Ascending aorta (tissue), 2 donors: ENCODE data around the gene IL17B. TPM values are rescaled to one million over a fixed set of nuclear protein-coding genes. Genes with fewer than 3 reads are reported as not detected.

Experiments used
- DNase-seq, 2 donors: peaks; one replicate each; pipeline ENCODE4 v3.0.0-alpha.2; 2019; ENCODE audit warnings: low spot score in 2 of 2
- H3K27ac ChIP-seq, 2 donors: fragments of 200-600 bp; sonication (generic); one replicate each; pipeline ENCODE4 v1.5.1; 2016 to 2017; ENCODE audit warnings: mild to moderate bottlenecking in 1 of 2
- H3K27me3 ChIP-seq: fragments of 200-600 bp; sonication (generic); one replicate; pipeline ENCODE4 v1.5.1; 2017
- H3K36me3 ChIP-seq, 2 donors: fragments of 200-600 bp; sonication (generic); one replicate each; pipeline ENCODE4 v1.5.1; 2016
- H3K4me1 ChIP-seq, 2 donors: fragments of 200-600 bp; sonication (generic); one replicate each; pipeline ENCODE4 v1.5.1; 2016 to 2017; ENCODE audit warnings: mild to moderate bottlenecking in 1 of 2
- H3K4me3 ChIP-seq, 2 donors: fragments of 200-600 bp; sonication (generic); one replicate each; pipeline ENCODE4 v1.5.1; 2016 to 2017; ENCODE audit warnings: mild to moderate bottlenecking in 1 of 2
- H3K9me3 ChIP-seq, 2 donors: fragments of 200-600 bp; sonication (generic); one replicate each; pipeline ENCODE4 v1.5.1; 2016
- intact Hi-C: fragments of 100-400 bp; cut with DNase I; formaldehyde crosslinking; loops from one replicate; pipeline ENCODE4 v1.15.1; 2023
- total RNA-seq: library from RNA; depleted of rRNA; stranded (reverse); fragments of >200 nt; gene quantifications from one replicate; pipeline ENCODE4 v1.1.0, GENCODE V29; 2016
- TF ChIP-seq, protein P1 (sequence below), 3 experiments: fragments of 200-600 bp in 2 of 3; fragments of 450-650 bp in 1 of 3; sonication (generic) in 2 of 3; IDR thresholded peaks; one replicate each; pipeline ENCODE4 v1.5.1; 2016 to 2019; ENCODE audit warnings: antibody characterized with exemption in 3 of 3, mild to moderate bottlenecking in 1 of 3, moderate library complexity in 1 of 3

IL17B gene
- total RNA-seq, 1 donor from 2014 or later, result 46.8 TPM

GRCh38 chr5:149404746-149405549, 25.9 kb upstream of the IL17B start:
- Histone ChIP-seq H3K9me3 (no peaks in the 10 kb centered on the region), H3K36me3 (peaks cover 25 to 26% of the 10 kb centered on the region in 2 donors), H3K27ac (peak overlapping the region; percentile 88 to 90), H3K27me3 (no peaks in the 10 kb centered on the region), H3K4me1 (peaks cover 16 to 27% of the 10 kb centered on the region in 2 donors), H3K4me3 (peak overlapping the region in 1 of 2 donors; percentile 87)
- intact Hi-C loops, result loop anchor here (1.0 kb wide), 1 partner anchor 18 kb away; no protein-coding TSS in a partner anchor
- TF ChIP-seq, protein P1, sequence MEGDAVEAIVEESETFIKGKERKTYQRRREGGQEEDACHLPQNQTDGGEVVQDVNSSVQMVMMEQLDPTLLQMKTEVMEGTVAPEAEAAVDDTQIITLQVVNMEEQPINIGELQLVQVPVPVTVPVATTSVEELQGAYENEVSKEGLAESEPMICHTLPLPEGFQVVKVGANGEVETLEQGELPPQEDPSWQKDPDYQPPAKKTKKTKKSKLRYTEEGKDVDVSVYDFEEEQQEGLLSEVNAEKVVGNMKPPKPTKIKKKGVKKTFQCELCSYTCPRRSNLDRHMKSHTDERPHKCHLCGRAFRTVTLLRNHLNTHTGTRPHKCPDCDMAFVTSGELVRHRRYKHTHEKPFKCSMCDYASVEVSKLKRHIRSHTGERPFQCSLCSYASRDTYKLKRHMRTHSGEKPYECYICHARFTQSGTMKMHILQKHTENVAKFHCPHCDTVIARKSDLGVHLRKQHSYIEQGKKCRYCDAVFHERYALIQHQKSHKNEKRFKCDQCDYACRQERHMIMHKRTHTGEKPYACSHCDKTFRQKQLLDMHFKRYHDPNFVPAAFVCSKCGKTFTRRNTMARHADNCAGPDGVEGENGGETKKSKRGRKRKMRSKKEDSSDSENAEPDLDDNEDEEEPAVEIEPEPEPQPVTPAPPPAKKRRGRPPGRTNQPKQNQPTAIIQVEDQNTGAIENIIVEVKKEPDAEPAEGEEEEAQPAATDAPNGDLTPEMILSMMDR (IDR thresholded peaks at IDR 0.05), result no peak
- DNase-seq, result peak in 1 of 2 donors; percentile 62

DNA sequence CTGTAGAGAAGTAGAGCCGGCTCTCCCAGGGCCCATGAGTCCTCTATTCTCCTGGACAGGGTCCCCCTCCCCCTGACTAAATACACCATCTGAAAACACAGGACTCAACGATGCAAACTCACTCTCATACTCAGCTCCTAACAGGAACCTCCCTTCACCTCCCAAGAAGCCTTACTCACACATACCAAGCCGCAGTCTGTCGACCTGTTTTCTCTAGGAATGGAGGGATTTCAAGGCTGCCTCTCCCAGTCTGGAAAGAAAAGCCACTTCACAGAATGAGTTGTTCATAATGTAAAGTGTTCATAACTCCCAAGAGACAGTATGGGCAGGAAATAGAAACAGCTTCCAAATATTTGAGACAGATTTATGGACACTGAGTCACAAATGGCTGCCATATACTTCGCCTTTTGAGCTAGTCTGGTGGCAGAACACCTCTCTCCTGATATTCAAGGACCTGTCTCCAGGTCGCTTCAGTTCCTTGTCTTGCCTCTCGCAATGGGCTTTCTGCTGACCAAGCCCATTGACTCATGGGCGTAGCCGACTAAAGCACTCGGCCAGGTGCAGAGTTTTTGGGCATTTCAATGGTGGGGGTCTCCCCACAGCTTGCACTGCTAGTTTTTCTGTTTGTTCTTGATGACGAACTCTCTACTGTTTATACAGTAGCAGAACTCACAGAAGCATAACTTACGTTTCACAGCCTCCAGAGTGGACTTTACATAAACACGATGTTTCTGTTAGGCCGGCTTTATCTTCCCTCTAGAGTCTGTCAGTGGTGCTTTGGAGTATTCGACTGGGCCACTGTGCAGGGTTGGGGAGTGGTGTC, 25.0 kb upstream of the IL17B start:
- Histone ChIP-seq H3K36me3 (peaks cover 17 to 18% of the 10 kb centered on the region in 2 donors), H3K4me1 (peaks cover 16 to 27% of the 10 kb centered on the region in 2 donors), H3K9me3 (no peaks in the 10 kb centered on the region), H3K27ac (peak overlapping the region; percentile 88 to 90), H3K27me3 (no peaks in the 10 kb centered on the region), H3K4me3 (peak overlapping the region in 1 of 2 donors; percentile 14)
- DNase-seq, result peak in 1 of 2 donors; percentile 73
- intact Hi-C loops, result loop anchor here (1.0 kb wide), 1 partner anchor 17 kb away; no protein-coding TSS in a partner anchor
- TF ChIP-seq, protein P1 (IDR thresholded peaks at IDR 0.05), result no peak

- H3K9me3 ChIP-seq, result no peaks in the 10 kb centered on the region
- no peak for DNase-seq
- H3K4me1 ChIP-seq, result peaks cover 16 to 27% of the 10 kb centered on the region in 2 donors
- TF ChIP-seq, protein P1 (IDR thresholded peaks at IDR 0.05), result no peak
- H3K27ac ChIP-seq, result no peak overlapping the region
- intact Hi-C loops, result no loop called here
- H3K4me3 ChIP-seq, result no peak overlapping the region
- no peaks in the 10 kb centered on the region for H3K27me3 ChIP-seq
- no peaks in the 10 kb centered on the region for H3K36me3 ChIP-seq
Measured at GRCh38 chr5:149402291-149402690, 23.2 kb upstream of the IL17B start.

GRCh38 chr5:149401051-149401450, 22.0 kb upstream of the IL17B start:
- Histone ChIP-seq H3K9me3 (no peaks in the 10 kb centered on the region), H3K4me1 (peaks cover 16 to 25% of the 10 kb centered on the region in 2 donors), H3K27me3 (no peaks in the 10 kb centered on the region), H3K36me3 (no peaks in the 10 kb centered on the region), H3K27ac (no peak overlapping the region), H3K4me3 (no peak overlapping the region)
- TF ChIP-seq, protein P1 (IDR thresholded peaks at IDR 0.05), result no peak
- DNase-seq, result no peak
- intact Hi-C loops, result no loop called here

- Histone ChIP-seq H3K9me3 (no peaks in the 10 kb centered on the region), H3K27ac (no peak overlapping the region), H3K4me3 (no peak overlapping the region), H3K36me3 (no peaks in the 10 kb centered on the region), H3K27me3 (no peaks in the 10 kb centered on the region), H3K4me1 (peaks cover 10 to 18% of the 10 kb centered on the region in 2 donors)
- TF ChIP-seq, protein P1 (IDR thresholded peaks at IDR 0.05), result no peak
- intact Hi-C loops, result no loop called here
- DNase-seq, result no peak
Measured at GRCh38 chr5:149400304-149400703, 21.2 kb upstream of the IL17B start.
